Right renal pelvis (tissue), 4 donors: ENCODE data around the gene LMO2. TPM values are rescaled to one million over a fixed set of nuclear protein-coding genes. Genes with fewer than 3 reads are reported as not detected.

ENCODE experiments used
- DNase-seq, 4 donors: peaks; one replicate each; pipeline ENCODE4 v3.0.0-alpha.2; 2013; ENCODE audit warnings: low read depth in 4 of 4, low spot score in 3 of 4, missing footprints in 1 of 4
- polyA plus RNA-seq, 4 donors: library from polyadenylated mRNA; unstranded; fragments of 120-200 nt; gene quantifications; one replicate each; pipeline ENCODE4 v1.2.1, GENCODE V29; 2013; ENCODE audit not compliant: insufficient read length in 4 of 4

LMO2 gene
- polyA plus RNA-seq, 4 donors, result 29.1 to 38.8 (median 35.7) TPM

- no peak for DNase-seq
Observed at GRCh38 chr11:33916736-33917135, 24.9 kb upstream of the LMO2 start.

- no peak for DNase-seq
Observed at GRCh38 chr11:33915526-33915925, 23.6 kb upstream of the LMO2 start.

DNA sequence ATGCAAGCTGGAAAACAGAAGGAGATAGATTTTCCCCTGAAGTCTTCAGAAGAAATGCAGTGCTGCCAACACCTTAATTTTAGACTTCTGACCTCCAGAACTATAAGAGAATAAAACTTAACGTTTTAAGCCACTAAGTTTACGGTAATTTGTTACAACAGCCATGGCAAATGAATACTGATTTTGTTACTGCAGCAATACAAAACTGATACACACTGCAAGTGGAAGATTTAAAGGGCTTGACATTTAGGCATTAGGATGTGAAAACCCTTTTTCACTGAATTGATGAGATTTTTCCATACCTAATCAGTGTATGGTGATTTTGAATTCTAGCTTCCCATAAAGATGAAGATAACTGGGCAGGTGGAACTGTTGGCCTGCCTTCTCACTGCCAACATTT is 22.1 kb upstream of the LMO2 start:
- no peak for DNase-seq

DNA sequence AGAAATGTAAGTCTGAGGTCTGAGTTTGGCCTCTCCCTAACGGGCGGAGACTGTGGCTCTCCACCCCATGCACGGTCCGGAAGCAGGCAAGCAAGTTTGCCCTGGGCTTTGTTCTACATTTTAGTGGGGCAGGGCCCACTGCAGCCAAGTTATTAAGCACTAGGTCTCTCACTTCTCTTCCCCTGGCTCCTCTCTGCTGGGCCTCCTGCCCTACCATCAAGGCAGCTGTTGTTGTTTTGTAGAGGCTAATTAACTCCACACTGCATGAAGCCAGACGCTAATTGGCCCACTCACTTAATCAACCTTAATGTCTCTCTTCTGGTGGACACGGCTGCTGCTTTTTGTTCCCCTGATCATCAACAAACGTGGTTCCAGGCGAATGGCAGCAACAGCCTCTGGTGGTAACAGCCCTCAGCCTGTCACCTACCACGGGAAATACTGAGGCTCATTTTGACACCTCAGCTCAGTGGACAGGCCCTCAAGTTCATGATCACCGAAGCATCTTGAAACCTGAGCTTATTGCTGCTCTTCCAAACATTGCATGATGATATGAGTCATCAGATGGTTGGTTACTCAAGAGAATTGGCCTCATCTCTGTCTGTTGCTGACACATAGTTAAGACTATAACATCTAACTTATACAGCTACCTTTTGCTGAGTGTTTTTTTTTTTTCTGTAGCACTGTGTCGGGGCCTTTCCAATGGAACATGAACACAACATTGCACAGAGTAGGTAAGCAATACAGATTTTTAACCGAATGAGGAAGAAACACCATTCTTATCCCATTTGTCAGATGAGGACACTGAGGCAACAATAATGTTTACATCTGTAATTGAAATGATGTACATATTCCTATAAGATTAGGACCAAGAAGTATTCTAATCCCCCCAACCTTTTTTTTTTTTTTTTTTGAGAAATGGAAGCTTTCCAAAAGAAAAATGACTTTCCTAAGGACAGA is 20.8 kb upstream of the LMO2 start:
- DNase-seq, result no peak

- DNase-seq, result no peak
Observed at GRCh38 chr11:33910958-33911339, 19.1 kb upstream of the LMO2 start.

- DNase-seq, result no peak
Observed at GRCh38 chr11:33910296-33910957, 18.6 kb upstream of the LMO2 start.

GRCh38 chr11:33909552-33909951 is 17.7 kb upstream of the LMO2 start:
- DNase-seq, result no peak

GRCh38 chr11:33909150-33909549 is 17.3 kb upstream of the LMO2 start:
- no peak for DNase-seq

DNA sequence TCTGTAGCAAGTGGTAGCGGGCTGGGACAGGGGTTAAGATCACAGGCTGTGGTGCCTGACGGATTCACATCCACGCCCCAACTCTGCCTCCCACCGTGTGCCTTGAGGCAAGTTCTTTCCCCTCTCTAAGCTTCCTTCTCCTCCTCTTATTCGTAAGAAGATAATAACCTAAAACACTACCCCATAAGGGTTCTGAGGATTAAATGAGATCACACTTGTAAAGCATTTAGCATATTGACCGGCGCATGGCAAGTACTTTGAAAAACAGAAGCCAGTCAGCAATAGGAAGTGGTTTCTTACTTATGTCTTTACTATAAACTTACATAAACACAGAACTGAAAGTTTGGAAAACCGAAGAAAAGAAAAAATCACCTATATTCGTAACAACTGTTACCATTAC is 15.5 kb upstream of the LMO2 start:
- no peak for DNase-seq

GRCh38 chr11:33906484-33907186 is 14.8 kb upstream of the LMO2 start:
- no peak for DNase-seq

DNA sequence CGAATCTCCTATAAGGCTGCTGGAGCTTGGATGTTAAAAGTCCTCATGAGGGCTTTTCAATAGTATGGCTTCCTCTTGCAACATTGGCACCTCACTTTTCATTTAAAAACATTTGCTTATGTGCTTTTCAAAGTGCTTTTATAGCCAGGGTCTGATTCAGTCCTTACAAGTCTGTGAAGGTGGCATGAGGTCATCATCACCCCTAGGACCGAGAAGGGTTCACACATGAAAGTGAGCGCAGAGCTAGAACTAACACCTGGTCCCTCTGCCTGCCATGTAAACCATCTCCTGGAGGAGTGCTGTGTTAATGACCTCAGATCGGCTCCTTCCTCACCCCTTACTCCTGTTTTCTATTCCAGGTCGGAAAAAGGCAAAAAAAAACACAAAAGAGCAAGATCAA is 12.2 kb upstream of the LMO2 start:
- DNase-seq, result no peak

DNA sequence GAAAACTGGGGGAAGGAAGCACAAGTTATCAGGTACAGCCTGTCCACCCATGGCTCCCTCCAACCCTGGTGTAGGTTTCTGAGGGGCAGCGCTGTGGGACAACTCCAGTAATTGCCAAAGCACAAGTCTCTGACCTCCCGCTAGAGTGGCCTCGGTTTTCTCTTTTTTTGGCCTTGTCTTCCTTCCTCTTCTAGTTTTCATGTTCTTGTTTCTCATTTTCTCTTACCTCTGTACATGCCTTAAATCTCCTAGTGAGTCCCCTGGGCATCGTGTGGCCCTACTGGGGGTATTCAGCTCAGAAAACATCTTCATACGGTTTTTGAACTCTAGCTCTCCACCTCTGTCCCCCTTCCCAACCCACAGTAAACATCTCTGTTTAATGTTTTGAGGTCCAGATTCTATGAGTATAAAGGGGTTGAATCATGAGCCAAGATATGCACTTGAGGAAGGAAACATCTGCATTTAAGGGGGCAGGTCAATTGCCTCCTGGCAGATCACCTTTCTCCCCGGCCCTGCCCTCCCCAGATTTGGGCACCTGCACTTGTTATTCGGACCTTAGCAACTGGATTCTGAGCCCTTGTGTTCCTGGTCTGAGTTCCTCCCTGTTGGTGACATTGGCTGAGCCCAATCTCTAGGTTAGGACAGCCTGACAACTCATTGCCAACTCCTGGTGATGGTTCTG is 8.4 kb upstream of the LMO2 start:
- DNase-seq, result no peak

- no peak for DNase-seq
Observed at GRCh38 chr11:33899400-33900037, 7.6 kb upstream of the LMO2 start.

GRCh38 chr11:33898957-33899356 is 7.1 kb upstream of the LMO2 start:
- no peak for DNase-seq

GRCh38 chr11:33897761-33898375 is 6.0 kb upstream of the LMO2 start:
- no peak for DNase-seq

DNA sequence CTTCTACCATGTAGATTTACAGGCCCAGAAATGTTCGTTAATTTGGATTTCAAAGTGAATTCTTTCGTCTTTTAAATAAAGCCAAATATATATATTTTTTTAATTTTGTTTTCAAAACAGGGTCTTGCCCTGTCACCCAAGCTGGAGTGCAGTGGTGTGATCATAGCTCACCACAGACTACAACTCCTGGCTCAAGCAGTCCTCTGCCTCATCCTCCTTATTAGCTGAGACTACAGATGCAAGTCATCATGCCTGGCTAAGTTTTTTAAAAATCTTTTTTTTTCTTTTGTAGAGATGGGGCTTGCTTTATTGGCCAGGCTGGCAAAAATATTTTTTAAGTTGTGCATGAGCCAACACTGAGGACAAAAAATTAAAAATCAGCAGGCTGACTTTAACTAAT is 5.0 kb upstream of the LMO2 start:
- DNase-seq, result no peak

DNA sequence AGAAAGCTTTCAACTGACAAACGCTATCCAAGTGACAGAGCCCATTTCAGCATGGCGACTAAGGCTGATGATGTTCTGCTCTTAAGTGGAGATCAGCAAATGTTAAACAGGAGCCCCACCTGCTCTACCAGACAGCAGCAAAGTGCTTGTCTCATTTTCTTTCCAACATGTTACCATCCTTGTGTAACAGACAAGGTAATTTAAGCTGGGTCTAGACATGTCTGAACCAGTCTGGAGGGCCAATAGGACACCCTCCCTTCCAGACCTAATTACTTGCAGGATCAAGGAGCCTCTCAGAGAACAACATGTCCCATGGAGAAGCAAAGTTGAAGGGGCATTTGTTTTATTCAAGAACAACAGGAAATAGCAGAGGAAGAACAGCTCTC is 3.9 kb upstream of the LMO2 start:
- no peak for DNase-seq

DNA sequence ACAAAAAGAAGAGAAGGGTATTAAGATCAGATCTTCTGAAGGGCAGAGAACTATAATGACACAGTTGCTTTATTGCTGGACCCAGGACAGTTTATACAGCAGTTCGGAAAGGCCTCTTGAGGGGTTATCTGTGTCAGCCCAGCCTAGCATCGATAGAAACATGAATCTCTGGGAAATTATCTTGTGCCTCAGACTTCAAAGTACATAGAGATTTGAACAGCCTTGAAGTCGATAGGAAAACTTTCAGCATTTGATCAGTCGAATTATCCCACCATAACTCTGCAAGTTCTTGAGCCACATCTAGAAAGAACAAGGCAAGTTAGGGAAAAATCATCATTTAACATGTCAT is 2.5 kb upstream of the LMO2 start:
- DNase-seq, result no peak

- DNase-seq, result no peak
Observed at GRCh38 chr11:33893711-33894397, 2.0 kb upstream of the LMO2 start.
